Measurements from ENCODE around the gene VTI1A.

- TF ChIP-seq, protein P1, sequence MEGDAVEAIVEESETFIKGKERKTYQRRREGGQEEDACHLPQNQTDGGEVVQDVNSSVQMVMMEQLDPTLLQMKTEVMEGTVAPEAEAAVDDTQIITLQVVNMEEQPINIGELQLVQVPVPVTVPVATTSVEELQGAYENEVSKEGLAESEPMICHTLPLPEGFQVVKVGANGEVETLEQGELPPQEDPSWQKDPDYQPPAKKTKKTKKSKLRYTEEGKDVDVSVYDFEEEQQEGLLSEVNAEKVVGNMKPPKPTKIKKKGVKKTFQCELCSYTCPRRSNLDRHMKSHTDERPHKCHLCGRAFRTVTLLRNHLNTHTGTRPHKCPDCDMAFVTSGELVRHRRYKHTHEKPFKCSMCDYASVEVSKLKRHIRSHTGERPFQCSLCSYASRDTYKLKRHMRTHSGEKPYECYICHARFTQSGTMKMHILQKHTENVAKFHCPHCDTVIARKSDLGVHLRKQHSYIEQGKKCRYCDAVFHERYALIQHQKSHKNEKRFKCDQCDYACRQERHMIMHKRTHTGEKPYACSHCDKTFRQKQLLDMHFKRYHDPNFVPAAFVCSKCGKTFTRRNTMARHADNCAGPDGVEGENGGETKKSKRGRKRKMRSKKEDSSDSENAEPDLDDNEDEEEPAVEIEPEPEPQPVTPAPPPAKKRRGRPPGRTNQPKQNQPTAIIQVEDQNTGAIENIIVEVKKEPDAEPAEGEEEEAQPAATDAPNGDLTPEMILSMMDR (IDR thresholded peaks at IDR 0.05 in 2 of 3, conservative IDR thresholded peaks at IDR 0.05 in 1 of 3; ENCODE audit: insufficient read depth in 2 of 3, low read depth in 1 of 3, low read length in 3 of 3) = no peak
- TF ChIP-seq SP2 (IDR thresholded peaks at IDR 0.05; ENCODE audit: extremely low read depth, low read depth, low read length, poor library complexity, severe bottlenecking) (no peak), EP300 (IDR thresholded peaks at IDR 0.05; ENCODE audit: low read length) (no peak), SMAD1 (IDR thresholded peaks at IDR 0.05; ENCODE audit: low read depth, low read length, partially characterized antibody) (no peak), POLR2AphosphoS5 (IDR thresholded peaks at IDR 0.05; ENCODE audit: control insufficient read depth, insufficient read depth, low read depth, low read length) (no peak), ZNF764 (CRISPR knock-in tag; IDR thresholded peaks at IDR 0.05; ENCODE audit: low read depth) (no peak)
Measured at GRCh38 chr10:112724404-112724991, 277.5 kb downstream of the VTI1A start.

All from K562 (cell line).